HUES64 (cell line): Measurements from ENCODE around the gene MN1. TPM values are rescaled to one million over a fixed set of nuclear protein-coding genes. Genes with fewer than 3 reads are reported as not detected.

Source experiments
- H3K27ac ChIP-seq: 2 replicates; pipeline ENCODE4 v1.7.0; 2013; ENCODE audit warnings: low read depth, low read length, inconsistent platforms
- H3K27me3 ChIP-seq: 2 replicates; pipeline ENCODE4 v1.6.1; 2013; ENCODE audit warnings: mild to moderate bottlenecking, low read length; ENCODE audit not compliant: insufficient read depth
- H3K36me3 ChIP-seq: 2 replicates; pipeline ENCODE4 v1.6.1; 2013; ENCODE audit warnings: mild to moderate bottlenecking, low read length; ENCODE audit not compliant: insufficient read depth
- H3K4me1 ChIP-seq: 2 replicates; pipeline ENCODE4 v1.6.1; 2013; ENCODE audit warnings: mild to moderate bottlenecking, low read length, moderate library complexity; ENCODE audit not compliant: insufficient read depth
- H3K4me3 ChIP-seq: 2 replicates; pipeline ENCODE4 v1.5.1; 2013; ENCODE audit warnings: mild to moderate bottlenecking, low read length, moderate library complexity
- H3K9ac ChIP-seq: 2 replicates; pipeline ENCODE4 v1.6.1; 2013; ENCODE audit warnings: mild to moderate bottlenecking, low read depth, low read length
- H3K9me3 ChIP-seq: 2 replicates; pipeline ENCODE4 v1.6.1; 2013; ENCODE audit warnings: low read depth, low read length; ENCODE audit not compliant: insufficient read depth
- WGBS: fragments of 150-250, 120-280 bp; methylation state at CpG from one replicate; pipeline ENCODE4 v1.1.7; 2013; ENCODE audit warnings: missing lambda C conversion rate; 5-methylcytosine and 5-hydroxymethylcytosine counted together
- polyA plus RNA-seq, 2 experiments: library from polyadenylated mRNA; stranded (reverse); fragments of 50-300 nt; gene quantifications; one replicate each; pipeline ENCODE4 v1.2.3, GENCODE V29; 2013

The MN1 gene
- polyA plus RNA-seq (2013, experiment 1 of 2): 11.3 TPM
- polyA plus RNA-seq (2013, experiment 2 of 2): 14.9 TPM

DNA sequence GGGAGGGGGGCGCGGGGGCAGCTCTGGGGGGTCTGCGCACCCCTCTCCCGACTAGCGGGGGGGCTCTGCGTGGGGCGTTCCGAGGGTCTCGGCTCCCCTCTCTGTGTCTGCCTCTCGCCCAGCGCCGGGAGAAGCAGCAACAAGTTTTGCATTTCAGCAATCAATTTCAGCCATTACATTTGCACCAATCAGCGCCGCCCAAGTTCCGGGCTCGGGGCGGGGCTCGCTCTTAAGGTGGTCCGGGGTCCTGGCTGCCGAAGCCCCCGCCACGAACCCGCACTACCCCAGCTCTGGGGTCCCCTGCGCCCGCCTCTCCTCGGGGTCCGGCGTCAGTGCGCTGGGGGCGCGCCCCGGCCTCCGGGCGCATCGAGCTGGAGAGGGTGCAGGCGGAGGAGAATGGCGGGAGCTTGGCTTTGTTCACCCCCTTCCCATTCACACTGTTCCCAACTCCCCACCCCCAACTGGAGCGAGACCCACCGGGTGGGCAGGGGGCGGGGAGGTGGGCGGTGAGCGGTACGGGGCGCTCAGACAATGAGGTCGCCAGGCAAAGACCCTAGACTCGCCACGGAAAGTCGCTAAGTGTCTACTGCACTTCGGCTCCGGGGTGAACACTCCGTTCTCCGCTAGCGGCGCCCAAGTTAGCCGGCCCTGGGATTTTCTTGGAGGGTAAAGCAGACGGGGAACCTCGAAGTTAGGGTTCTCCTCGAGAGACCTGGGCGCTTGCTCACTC, at the start of gene MN1:
Gene MN1, minus strand, starts transcription at position 141 of the 730 bp plus-strand sequence. CDS start 1,213 bp downstream, outside the sequence.
- Histone ChIP-seq H3K9me3 (no peaks in the 10 kb centered on the region), H3K27me3 (peaks cover 66% of the 10 kb centered on the region), H3K27ac (peak within 1 kb of the TSS; percentile 74; the same call in 1 of the 2 replicates), H3K36me3 (no peaks in the 10 kb centered on the region), H3K4me1 (peaks cover 27% of the 10 kb centered on the region), H3K4me3 (peak within 1 kb of the TSS; percentile 75), H3K9ac (peak within 1 kb of the TSS; percentile 78)
- under 1% methylated on average over 57 of the region's 59 CpGs for WGBS

DNA sequence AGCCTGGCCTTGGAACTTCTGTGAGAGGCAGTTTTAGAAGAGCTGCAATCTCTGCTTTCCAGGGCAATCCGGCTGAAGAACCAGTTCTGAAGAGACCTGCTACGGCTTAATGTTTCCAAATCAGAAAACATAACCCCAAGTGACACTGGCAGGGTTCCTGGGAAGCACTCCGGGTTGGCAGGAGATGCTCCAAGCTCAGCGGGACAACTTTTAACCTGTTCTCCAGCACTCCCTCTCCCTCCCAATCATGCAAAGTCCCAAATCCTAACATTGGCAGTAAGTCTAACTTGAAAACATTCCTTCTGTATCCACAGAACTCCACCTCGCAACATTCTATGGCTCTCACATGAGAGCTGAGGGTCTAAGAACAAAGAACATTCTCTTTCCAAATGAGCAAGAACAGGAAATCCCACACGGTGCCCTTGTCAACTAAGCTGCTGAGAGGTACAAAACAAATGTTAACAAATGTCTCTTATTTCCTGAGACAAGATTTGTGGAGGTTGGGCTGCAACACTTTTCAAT, 48.5 kb upstream of the MN1 start:
- Histone ChIP-seq H3K27me3 (no peaks in the 10 kb centered on the region), H3K27ac (peak overlapping the region; percentile 92), H3K9ac (peak overlapping the region; percentile 57), H3K36me3 (peaks cover 57% of the 10 kb centered on the region), H3K9me3 (no peaks in the 10 kb centered on the region), H3K4me3 (no peak overlapping the region), H3K4me1 (peaks cover 51% of the 10 kb centered on the region)
- WGBS: 57% methylated on average over 6 of the region's 6 CpGs

DNA sequence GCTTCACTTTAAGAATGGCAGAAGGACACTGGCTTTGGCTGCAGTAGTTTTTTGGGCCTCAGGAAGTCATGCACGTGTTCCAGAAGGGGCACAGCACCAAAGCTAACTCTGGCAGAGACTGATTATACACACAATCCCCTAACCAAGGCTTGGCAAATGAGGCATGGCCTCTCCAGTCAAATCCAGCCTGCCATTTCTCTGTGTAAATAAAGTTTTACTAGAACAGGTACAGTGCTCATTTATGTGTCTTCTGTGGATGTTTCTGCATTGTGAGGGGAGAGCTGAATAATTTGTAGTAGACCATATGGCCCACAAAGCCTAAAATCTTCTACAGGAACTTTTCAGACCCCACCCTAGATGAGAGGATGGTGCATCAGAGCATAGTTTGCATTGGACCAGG, 46.4 kb upstream of the MN1 start:
- Histone ChIP-seq H3K9ac (no peak overlapping the region), H3K4me1 (peaks cover 51% of the 10 kb centered on the region), H3K4me3 (no peak overlapping the region), H3K27me3 (no peaks in the 10 kb centered on the region), H3K9me3 (no peaks in the 10 kb centered on the region), H3K36me3 (peaks cover 36% of the 10 kb centered on the region), H3K27ac (no peak overlapping the region)
- WGBS: 89% methylated on average over 1 of the region's 1 CpG

DNA sequence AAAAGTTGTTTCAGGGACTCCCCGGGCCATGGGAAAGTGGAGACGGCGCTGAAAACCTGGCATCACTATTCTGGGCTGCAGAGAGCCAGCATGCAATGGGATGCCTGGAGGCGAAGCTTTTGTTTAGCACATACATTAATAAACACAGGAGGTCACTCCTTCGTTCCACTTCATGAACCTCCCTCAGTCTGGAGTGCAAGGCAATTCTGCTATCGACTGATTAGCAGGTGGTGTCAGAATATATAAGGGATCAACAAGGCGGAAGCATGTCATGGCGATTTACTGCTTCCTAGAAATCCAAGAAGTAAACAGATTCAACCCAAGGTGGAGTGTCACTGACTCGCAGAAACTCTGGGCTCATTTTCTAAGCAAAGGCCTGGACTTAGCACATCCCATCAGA, 45.4 kb upstream of the MN1 start:
- Histone ChIP-seq H3K36me3 (peaks cover 25% of the 10 kb centered on the region), H3K27ac (no peak overlapping the region), H3K9ac (no peak overlapping the region), H3K4me3 (no peak overlapping the region), H3K9me3 (no peaks in the 10 kb centered on the region), H3K27me3 (no peaks in the 10 kb centered on the region), H3K4me1 (peaks cover 43% of the 10 kb centered on the region)
- WGBS: 94% methylated on average over 9 of the region's 9 CpGs

DNA sequence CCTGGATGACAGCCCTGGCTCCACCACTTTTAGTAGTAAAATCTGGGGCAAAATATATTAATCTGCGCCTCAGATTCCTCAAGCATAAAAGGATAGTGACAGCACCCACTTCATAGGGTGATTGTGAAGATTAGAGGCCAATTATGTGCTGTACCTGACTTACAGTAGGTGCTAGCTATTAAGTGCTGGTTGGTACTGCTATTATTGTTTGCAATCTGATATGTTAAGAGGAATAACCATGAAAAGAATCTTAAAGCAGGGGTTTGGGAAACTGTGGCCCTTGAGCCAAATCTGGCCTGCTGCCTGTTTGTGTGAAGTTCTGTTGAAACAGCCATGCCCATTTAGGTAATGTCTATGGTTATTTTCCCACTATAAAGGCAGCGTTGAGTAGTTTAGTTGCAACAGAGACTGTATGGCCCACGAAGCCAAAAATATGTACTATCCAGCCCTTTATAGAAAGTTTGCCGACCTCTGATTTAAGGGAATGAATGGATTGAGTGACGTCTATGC, 44.7 kb upstream of the MN1 start:
- Histone ChIP-seq H3K9ac (no peak overlapping the region), H3K4me1 (peaks cover 37% of the 10 kb centered on the region), H3K4me3 (no peak overlapping the region), H3K36me3 (peaks cover 19% of the 10 kb centered on the region), H3K27me3 (no peaks in the 10 kb centered on the region), H3K27ac (no peak overlapping the region), H3K9me3 (no peaks in the 10 kb centered on the region)
- 90% methylated on average over 5 of the region's 5 CpGs for WGBS

DNA sequence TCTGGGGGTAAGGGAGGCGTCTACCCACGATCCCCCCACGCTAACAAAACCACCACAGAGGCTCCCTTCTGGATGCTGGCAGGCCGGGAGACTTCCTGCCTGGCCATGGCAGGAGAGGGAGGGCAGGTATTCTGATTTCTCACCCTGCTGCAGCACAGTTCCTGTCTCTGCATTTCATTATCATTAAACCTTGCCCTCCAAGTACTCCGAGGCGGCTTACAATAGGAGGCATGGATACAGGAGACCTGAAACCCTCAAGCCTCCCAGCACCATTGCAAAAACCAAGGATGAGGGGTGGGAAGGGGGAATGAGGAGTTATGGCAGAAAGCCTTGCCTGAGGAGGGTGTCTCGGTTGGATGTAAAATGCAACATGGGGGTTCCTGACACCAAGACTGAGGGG, 44.1 kb upstream of the MN1 start:
- WGBS: 55% methylated on average over 4 of the region's 7 CpGs

DNA sequence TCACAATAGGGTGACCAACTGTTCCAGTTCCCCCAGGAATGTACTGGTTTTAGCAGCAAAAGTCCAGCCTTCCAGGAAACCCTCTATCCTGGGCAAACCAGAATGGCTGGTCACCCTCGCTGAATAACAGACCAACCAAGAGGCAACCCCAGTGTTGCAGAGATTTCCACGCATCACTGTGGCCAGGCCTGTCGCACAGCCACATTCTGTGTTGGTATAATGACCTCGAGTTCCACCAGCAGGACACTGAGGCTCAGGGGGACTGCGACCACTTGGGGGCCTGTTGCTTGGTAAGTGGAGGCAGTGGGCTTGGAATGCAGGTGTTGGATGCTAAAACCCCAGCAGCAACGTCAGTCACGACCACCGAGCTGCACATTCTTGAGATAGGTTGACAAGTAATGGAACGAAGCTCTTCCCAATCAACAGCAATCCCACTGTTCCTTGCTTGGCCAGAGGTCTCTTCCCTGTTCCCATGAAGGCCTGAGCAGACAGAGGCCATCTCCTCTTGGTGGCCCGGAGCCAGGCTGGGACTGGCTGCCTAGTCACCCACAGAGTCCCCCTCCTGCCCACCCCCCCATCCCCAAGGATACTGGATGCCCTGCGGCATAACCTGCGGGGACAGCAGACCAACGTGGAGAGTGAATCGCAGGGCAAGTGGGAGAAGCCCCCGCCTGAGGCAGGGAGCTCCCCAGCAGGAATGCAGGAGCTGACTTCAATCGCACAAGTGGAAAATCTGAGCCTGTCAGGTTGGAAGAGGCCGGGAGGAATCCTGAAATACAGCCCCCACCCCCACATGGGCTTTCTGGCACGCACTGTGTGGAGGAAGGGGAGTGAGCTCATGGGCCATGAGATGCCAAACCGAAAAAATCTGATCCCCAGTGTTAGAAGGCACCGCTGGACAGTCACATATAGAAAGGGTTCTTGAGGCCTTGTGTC, 43.4 kb upstream of the MN1 start:
- peaks cover 11% of the 10 kb centered on the region for H3K36me3 ChIP-seq
- H3K9ac ChIP-seq: no peak overlapping the region
- no peak overlapping the region for H3K4me3 ChIP-seq
- 79% methylated on average over 19 of the region's 20 CpGs for WGBS
- no peaks in the 10 kb centered on the region for H3K9me3 ChIP-seq
- H3K4me1 ChIP-seq: peaks cover 23% of the 10 kb centered on the region
- no peaks in the 10 kb centered on the region for H3K27me3 ChIP-seq
- H3K27ac ChIP-seq: peak overlapping the region; percentile 54

More for the DNA sequence above, 44.1 kb upstream of the MN1 start:
- Histone ChIP-seq H3K9me3 (no peaks in the 10 kb centered on the region), H3K4me1 (peaks cover 31% of the 10 kb centered on the region), H3K27ac (peak overlapping the region; percentile 54), H3K27me3 (no peaks in the 10 kb centered on the region), H3K4me3 (no peak overlapping the region), H3K9ac (no peak overlapping the region), H3K36me3 (peaks cover 13% of the 10 kb centered on the region)

DNA sequence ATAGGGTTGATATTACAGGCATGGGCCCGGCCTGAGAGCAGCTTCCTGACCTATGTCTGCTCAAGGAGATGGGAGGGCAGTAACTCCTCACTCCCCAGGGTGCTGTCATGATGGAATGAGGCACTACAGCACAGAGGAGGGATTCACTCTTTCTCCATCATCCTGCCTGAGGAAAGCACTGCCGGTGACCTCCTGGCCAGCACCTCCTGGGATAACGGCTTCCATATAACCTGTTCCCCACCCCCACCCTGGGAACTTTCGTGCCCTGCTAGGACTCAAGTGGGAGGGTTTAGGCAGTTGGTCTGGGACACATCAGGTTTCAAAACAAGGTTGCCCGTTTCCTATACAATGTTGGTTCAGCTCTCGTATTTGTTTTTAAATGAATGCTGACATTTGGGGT, 42.7 kb upstream of the MN1 start:
- 85% methylated on average over 6 of the region's 6 CpGs for WGBS
- Histone ChIP-seq H3K27me3 (no peaks in the 10 kb centered on the region), H3K27ac (no peak overlapping the region), H3K9ac (no peak overlapping the region), H3K4me1 (peaks cover 18% of the 10 kb centered on the region; the same call in 1 of the 2 replicates), H3K36me3 (peaks cover 11% of the 10 kb centered on the region), H3K4me3 (no peak overlapping the region), H3K9me3 (no peaks in the 10 kb centered on the region)

DNA sequence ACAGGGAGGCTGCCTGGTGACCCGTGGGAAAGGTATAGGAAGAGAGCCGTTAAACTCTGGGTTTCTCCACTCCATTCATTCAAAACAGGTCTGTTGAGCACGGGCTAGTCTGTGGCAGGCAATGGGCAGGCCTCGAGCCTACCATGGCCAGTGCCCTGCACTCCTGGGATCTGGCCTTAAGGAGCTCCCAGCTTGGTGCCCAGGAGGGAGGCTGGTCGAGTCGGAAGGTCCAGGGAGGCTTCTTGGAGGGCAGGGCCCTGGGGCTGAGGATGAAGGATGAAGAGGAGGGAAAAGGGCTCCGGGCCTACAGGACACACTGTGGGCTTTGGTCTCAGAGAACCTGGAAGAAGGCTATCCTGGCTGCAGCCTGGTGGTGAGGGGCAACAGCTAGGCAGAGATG, 41.9 kb upstream of the MN1 start:
- no peaks in the 10 kb centered on the region for H3K9me3 ChIP-seq
- H3K4me1 ChIP-seq: peaks cover 18% of the 10 kb centered on the region; the same call in 1 of the 2 replicates
- peaks cover 5% of the 10 kb centered on the region for H3K36me3 ChIP-seq
- no peak overlapping the region for H3K9ac ChIP-seq
- 85% methylated on average over 7 of the region's 7 CpGs for WGBS
- no peak overlapping the region for H3K4me3 ChIP-seq
- no peak overlapping the region for H3K27ac ChIP-seq
- H3K27me3 ChIP-seq: no peaks in the 10 kb centered on the region

DNA sequence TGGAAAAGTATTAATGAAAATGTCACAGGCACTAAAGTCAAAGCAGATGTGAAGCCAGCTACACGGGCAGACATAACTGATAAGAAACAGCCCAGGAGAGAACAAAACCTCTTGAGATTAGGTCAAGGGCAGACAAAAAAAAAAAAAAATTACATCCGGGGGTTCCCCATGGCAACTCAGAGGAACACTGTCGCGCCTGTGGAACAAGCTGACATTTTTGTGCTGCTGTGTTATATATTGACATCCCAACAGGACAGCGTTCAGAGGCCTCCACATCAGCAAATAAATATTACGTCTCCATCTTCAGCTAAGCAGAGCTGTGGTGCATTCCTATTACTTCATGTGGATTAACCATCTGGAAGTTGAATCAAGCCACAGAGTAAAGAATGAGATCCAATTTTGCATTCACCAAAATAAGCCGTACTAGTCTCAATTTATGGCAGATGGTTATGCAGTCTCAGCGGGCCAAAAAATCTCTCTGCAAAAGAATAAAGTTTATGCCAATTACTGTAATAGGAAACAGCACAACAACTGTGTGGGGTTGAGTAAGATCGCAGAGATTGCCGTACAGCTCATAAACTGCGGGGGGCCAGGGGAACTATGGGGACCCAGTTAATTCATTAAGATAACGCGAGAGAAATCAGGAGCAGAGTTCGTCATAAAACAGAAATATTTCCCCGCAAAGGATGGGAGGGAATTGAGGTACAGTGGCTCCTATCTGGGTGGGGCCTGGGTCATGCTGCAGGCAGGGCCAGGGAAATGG, 41.3 kb upstream of the MN1 start:
- peaks cover 3% of the 10 kb centered on the region; the same call in 1 of the 2 replicates for H3K9me3 ChIP-seq
- WGBS: 94% methylated on average over 15 of the region's 15 CpGs

More for the DNA sequence above, 41.3 kb upstream of the MN1 start:
- Histone ChIP-seq H3K27ac (no peak overlapping the region), H3K36me3 (peaks cover under 1% of the 10 kb centered on the region), H3K4me1 (peaks cover 18% of the 10 kb centered on the region; the same call in 1 of the 2 replicates), H3K4me3 (no peak overlapping the region), H3K9ac (no peak overlapping the region), H3K27me3 (no peaks in the 10 kb centered on the region)
